PFSK-1 (cell line): ENCODE measurements around the gene DYNLT1.

Source experiments
- FOXP2 ChIP-seq: optimal IDR thresholded peaks from 2 replicates; pipeline ENCODE3; 2011; ENCODE audit warnings: borderline replicate concordance, control low read depth, inconsistent platforms; ENCODE audit not compliant: insufficient read depth; ENCODE audit errors: extremely low read length, extremely low read depth
- POLR2AphosphoS5 ChIP-seq: IDR thresholded peaks from 2 replicates; pipeline ENCODE4 v1.6.1; 2012; ENCODE audit warnings: low read depth, mild to moderate bottlenecking, control low read depth, low read length, moderate library complexity
- REST ChIP-seq, 2 experiments: IDR thresholded peaks; 2 replicates each; pipeline versions ENCODE4 v1.6.1 to v1.8.0; 2011 to 2012; ENCODE audit warnings: low read depth in 2 of 2, low read length in 2 of 2, control low read depth in 1 of 2, inconsistent platforms in 1 of 2, mild to moderate bottlenecking in 1 of 2, moderate library complexity in 1 of 2; ENCODE audit not compliant: insufficient read depth in 1 of 2
- SIN3A ChIP-seq: IDR thresholded peaks from 2 replicates; pipeline ENCODE4 v1.6.1; 2012; ENCODE audit warnings: mild to moderate bottlenecking, low read length, moderate library complexity, borderline replicate concordance; ENCODE audit not compliant: insufficient read depth
- TAF1 ChIP-seq: IDR thresholded peaks from 2 replicates; pipeline ENCODE4 v1.6.1; 2012; ENCODE audit warnings: low read length, control low read depth, borderline replicate concordance; ENCODE audit not compliant: insufficient read depth

Gene DYNLT1

GRCh38 chr6:158634695-158635426, 9.7 kb downstream of the DYNLT1 start:
- TF ChIP-seq REST (IDR thresholded peaks at IDR 0.05; ENCODE audit: insufficient read depth in 1 of 2, low read depth in 2 of 2, low read length in 2 of 2) (no peak), POLR2AphosphoS5 (peak; percentile 53; the same call in 1 of the 2 replicates), FOXP2 (no peak)

GRCh38 chr6:158633127-158633526, 11.4 kb downstream of the DYNLT1 start:
- no peak for TF ChIP-seq REST (IDR thresholded peaks at IDR 0.05; ENCODE audit: insufficient read depth in 1 of 2, low read depth in 2 of 2, low read length in 2 of 2)
- no peak for TF ChIP-seq SIN3A

GRCh38 chr6:158631678-158632537, 12.6 kb downstream of the DYNLT1 start:
- no peak for TF ChIP-seq REST (IDR thresholded peaks at IDR 0.05; ENCODE audit: insufficient read depth in 1 of 2, low read depth in 2 of 2, low read length in 2 of 2)
- no peak for TF ChIP-seq FOXP2

- TF ChIP-seq POLR2AphosphoS5 = no peak
- TF ChIP-seq REST (IDR thresholded peaks at IDR 0.05; ENCODE audit: insufficient read depth in 1 of 2, low read depth in 2 of 2, low read length in 2 of 2) = no peak
- no peak for TF ChIP-seq FOXP2
- no peak for TF ChIP-seq SIN3A
- no peak for TF ChIP-seq TAF1
Observed at GRCh38 chr6:158630938-158631616, 13.5 kb downstream of the DYNLT1 start.
